Measurements from ENCODE around the gene IRF1. TPM values are rescaled to one million over a fixed set of nuclear protein-coding genes. Genes with fewer than 3 reads are reported as not detected.

IRF1 gene
- total RNA-seq, 2 donors from 2014 or later, result 10.1 to 15.8 TPM

- Histone ChIP-seq H3K36me3 (no peaks in the 10 kb centered on the region), H3K27me3 (no peaks in the 10 kb centered on the region), H3K4me1 (peaks cover 0 to 48% of the 10 kb centered on the region in 2 donors), H3K27ac (no peak overlapping the region), H3K9me3 (no peaks in the 10 kb centered on the region), H3K4me3 (no peak overlapping the region)
- no peak for TF ChIP-seq CTCF (IDR thresholded peaks at IDR 0.05)
- DNase-seq (ENCODE audit: low spot score), result no peak
Observed at GRCh38 chr5:132472431-132472830, 18.1 kb downstream of the IRF1 start.

- no peaks in the 10 kb centered on the region for H3K36me3 ChIP-seq
- H3K4me3 ChIP-seq, result no peak overlapping the region
- no peak for TF ChIP-seq CTCF (IDR thresholded peaks at IDR 0.05)
- H3K4me1 ChIP-seq, result peaks cover 0 to 48% of the 10 kb centered on the region in 2 donors
- H3K27ac ChIP-seq, result no peak overlapping the region
- no peaks in the 10 kb centered on the region for H3K27me3 ChIP-seq
- no peaks in the 10 kb centered on the region for H3K9me3 ChIP-seq
- DNase-seq (ENCODE audit: low spot score), result no peak
Observed at GRCh38 chr5:132471944-132472343, 18.6 kb downstream of the IRF1 start.

DNA sequence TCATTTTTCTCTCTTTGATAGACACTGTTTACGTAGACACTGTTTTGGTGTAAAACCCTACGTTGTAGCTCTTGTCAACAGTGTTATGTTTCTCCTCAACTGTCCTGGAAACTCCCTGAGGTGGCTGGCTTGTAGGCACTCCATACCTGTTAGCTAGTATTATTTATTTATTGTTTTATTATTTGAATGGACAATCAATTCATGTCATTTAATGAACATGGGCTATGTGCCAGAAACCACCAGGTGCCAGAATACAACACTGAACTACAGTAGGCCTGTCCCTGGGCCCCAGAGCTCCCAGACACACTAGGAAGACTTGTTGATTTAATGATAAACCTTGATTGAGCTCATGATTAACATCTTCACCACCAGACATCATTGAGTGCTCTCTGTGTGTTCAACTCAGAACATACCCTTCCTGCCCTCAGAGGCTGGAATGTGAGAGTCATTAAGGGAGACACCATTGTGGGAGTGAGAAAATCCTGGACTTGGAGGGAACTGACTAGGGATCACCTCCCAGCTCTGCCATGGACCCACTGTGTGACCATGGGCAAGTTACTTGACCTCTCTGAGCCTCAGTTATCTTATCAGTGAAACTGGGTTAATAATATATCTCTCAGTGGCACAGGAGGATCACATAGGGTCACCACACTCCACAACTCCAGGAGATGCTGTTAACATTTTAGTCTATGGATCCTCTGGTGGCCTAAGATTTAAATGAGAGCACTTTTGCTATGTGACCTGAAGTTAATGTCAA, 19.2 kb downstream of the IRF1 start:
- Histone ChIP-seq H3K4me3 (no peak overlapping the region), H3K4me1 (peaks cover 0 to 48% of the 10 kb centered on the region in 2 donors), H3K27me3 (no peaks in the 10 kb centered on the region), H3K27ac (no peak overlapping the region), H3K9me3 (no peaks in the 10 kb centered on the region), H3K36me3 (no peaks in the 10 kb centered on the region)
- no peak for TF ChIP-seq CTCF (IDR thresholded peaks at IDR 0.05)
- DNase-seq (ENCODE audit: low spot score), result no peak

DNA sequence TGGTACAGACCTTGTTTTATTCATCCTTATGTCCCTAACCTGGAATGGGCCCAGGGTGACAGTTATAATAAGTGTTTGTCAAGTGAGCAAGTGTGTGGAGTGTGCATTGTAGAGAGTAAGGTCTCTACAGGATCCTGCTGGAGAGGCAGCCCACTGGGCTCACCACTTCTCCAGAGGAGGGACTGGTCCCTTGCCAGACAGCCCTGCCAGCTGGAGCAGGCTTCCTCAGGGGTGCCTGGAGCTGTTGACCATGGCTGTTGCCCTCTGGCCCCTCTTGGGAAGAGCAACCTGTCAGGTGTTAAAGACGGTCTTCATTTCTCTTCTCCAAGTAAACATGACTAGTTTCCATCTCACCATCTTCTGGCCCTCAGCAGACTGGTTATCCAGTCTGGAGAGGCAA, 20.0 kb downstream of the IRF1 start:
- Histone ChIP-seq H3K36me3 (no peaks in the 10 kb centered on the region), H3K4me3 (no peak overlapping the region), H3K4me1 (peaks cover 0 to 47% of the 10 kb centered on the region in 2 donors), H3K27ac (no peak overlapping the region), H3K27me3 (no peaks in the 10 kb centered on the region), H3K9me3 (no peaks in the 10 kb centered on the region)
- TF ChIP-seq CTCF (IDR thresholded peaks at IDR 0.05), result no peak
- DNase-seq (ENCODE audit: low spot score), result no peak

- Histone ChIP-seq H3K4me1 (peaks cover 0 to 47% of the 10 kb centered on the region in 2 donors), H3K36me3 (no peaks in the 10 kb centered on the region), H3K27ac (no peak overlapping the region), H3K4me3 (no peak overlapping the region), H3K9me3 (no peaks in the 10 kb centered on the region), H3K27me3 (no peaks in the 10 kb centered on the region)
- no peak for DNase-seq (ENCODE audit: low spot score)
- no peak for TF ChIP-seq CTCF (IDR thresholded peaks at IDR 0.05)
Observed at GRCh38 chr5:132470010-132470392, 20.6 kb downstream of the IRF1 start.

All from right atrium auricular region (tissue), 2 donors.